SK-N-SH (cell line): Measurements from ENCODE around the gene MMD.

ENCODE experiments used
- MAX ChIP-seq: IDR thresholded peaks from 2 replicates; pipeline ENCODE4 v1.4.0; 2012; ENCODE audit warnings: low read depth
- POLR2AphosphoS5 ChIP-seq: IDR thresholded peaks from 2 replicates; pipeline ENCODE4 v1.6.1; 2012; ENCODE audit warnings: low read depth, low read length
- ZBTB33 ChIP-seq: IDR thresholded peaks from 2 replicates; pipeline ENCODE4 v1.4.0; 2012; ENCODE audit warnings: low read depth, borderline replicate concordance

GRCh38 chr17:55368706-55369105 is 52.9 kb downstream of the MMD start:
- TF ChIP-seq POLR2AphosphoS5: no peak
- no peak for TF ChIP-seq ZBTB33
- no peak for TF ChIP-seq MAX
